GM18511 (cell line): ENCODE measurements around the gene PTGFR.

ENCODE experiments used
- ATAC-seq: cut with Tn5 transposase; IDR thresholded peaks from one replicate; pipeline ENCODE4 v1.9.1; 2021; ENCODE audit warnings: mild to moderate bottlenecking, moderate library complexity; ENCODE audit not compliant: unreplicated experiment

PTGFR gene

GRCh38 chr1:78520216-78520615 is 29.4 kb downstream of the PTGFR start:
- ATAC-seq, result no peak

DNA sequence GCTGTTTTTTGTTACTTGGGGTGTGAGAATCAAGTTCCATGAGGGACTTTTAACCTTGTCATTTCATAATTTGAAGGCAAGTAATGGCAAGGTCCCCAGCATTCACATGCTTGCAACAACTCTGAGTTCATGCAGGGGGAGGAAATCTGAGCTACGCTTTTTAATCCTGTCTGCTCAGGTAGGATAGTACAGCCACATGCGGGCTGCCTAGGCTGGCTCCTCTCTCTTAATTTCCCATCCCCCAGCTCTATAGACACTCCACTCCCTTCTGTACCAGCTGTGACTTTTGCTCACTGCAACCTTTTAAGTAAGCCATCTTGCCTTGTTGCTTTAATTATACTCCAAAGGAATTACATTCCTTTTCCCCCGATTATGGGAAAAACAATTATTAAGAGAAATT is 30.1 kb downstream of the PTGFR start:
- no peak for ATAC-seq

- ATAC-seq, result no peak
Observed at GRCh38 chr1:78522136-78522535, 31.4 kb downstream of the PTGFR start.

GRCh38 chr1:78526496-78526895 is 35.7 kb downstream of the PTGFR start:
- no peak for ATAC-seq

DNA sequence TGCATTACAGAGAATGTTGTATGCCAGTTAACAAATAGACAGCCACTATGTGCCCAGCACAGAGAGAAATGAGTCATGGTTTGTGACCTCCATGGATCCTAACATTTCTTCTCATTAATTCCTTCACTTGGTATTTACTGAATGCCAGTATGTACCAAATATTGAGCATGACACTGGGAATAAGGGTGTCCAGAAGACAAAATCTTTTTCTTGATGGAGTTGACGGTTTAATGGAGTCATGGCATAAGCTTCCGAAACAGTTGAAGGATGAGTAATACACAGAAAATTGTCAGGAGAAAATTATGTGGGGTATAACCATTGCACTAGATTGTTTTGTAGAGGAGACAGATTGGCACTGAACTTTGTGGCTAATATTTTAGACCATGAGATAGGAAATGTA is 36.9 kb downstream of the PTGFR start:
- ATAC-seq, result no peak

- ATAC-seq, result no peak
Observed at GRCh38 chr1:78533527-78533926, 42.8 kb downstream of the PTGFR start.

- ATAC-seq, result no peak
Observed at GRCh38 chr1:78535286-78535685, 44.5 kb downstream of the PTGFR start.

DNA sequence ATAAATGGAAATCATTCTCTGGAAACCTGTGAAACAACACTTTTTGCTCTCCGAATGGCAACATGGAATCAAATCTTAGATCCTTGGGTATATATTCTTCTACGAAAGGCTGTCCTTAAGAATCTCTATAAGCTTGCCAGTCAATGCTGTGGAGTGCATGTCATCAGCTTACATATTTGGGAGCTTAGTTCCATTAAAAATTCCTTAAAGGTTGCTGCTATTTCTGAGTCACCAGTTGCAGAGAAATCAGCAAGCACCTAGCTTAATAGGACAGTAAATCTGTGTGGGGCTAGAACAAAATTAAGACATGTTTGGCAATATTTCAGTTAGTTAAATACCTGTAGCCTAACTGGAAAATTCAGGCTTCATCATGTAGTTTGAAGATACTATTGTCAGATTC is 45.7 kb downstream of the PTGFR start:
- ATAC-seq, result no peak

DNA sequence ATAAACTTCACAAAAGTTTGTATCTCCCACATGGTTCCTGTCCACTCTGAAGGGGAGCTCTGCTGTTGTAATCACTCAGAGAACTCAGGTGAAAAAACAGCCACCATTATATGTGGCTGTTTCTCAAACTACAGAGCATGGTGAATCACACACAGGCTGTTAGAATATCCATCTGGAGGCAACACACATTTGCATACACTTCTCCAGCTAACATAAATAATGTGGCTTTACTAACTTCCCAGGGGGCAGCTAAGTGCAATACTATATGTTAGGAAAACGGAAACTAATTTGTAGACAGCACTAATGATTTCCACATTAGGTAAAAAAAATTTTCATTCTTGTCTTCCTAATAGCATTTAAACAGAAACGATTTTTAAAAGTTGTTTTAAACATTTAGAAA is 49.3 kb downstream of the PTGFR start:
- no peak for ATAC-seq

GRCh38 chr1:78541479-78541878 is 50.7 kb downstream of the PTGFR start:
- no peak for ATAC-seq

DNA sequence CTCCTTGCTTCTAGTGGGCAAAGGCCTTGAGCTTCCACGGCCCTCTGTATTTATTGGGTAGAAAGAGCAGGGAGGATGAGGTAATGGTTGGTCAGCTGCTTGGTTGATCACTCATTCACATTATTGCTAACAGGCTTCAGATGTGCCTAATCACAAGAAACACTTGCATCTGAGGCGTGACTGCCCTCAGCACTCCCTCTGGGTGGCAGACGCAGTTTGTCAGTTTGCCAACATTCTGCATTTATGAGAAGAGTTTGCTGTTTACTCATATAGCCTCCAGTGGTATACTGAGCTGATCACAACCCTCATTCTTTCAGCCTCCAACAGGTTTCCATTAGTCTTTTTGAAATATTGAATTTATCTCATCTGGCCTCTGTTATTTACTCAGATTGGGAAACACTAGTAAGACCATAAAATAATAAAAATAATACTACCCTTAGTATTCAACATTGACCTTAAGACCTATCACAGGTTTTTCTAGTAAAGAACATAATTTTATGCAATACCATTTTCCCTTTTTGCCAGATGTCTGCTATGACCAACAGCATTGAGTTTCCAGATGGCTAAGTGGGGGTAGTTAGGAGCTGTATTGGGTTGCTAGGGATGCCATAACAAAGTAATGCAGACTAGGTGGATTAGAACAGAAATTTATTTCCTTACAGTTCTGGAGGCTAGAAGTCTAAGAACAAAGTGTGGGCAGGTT is 53.3 kb downstream of the PTGFR start:
- no peak for ATAC-seq

- ATAC-seq, result no peak
Observed at GRCh38 chr1:78547081-78547480, 56.3 kb downstream of the PTGFR start.

DNA sequence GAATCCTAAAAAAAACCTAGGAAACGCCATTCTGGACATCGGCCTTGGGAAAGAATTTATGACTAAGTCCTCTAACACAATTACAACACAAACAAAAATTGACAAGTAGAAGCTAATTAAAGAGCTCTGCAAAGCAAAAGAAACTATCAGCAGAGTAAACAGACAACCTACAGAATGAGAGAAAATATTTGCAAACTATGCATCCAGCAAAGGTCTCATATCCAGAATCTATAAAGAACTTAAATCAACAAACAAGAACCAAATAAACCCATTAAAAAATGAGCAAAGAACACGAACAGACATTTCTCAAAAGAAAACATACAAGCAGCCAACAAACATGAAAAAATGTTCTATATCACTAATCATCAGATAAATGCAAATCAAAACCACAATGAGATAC is 58.6 kb downstream of the PTGFR start:
- no peak for ATAC-seq

- ATAC-seq, result no peak
Observed at GRCh38 chr1:78549891-78550290, 59.1 kb downstream of the PTGFR start.

GRCh38 chr1:78553859-78554258 is 63.1 kb downstream of the PTGFR start:
- no peak for ATAC-seq

GRCh38 chr1:78554840-78555239 is 64.1 kb downstream of the PTGFR start:
- no peak for ATAC-seq

DNA sequence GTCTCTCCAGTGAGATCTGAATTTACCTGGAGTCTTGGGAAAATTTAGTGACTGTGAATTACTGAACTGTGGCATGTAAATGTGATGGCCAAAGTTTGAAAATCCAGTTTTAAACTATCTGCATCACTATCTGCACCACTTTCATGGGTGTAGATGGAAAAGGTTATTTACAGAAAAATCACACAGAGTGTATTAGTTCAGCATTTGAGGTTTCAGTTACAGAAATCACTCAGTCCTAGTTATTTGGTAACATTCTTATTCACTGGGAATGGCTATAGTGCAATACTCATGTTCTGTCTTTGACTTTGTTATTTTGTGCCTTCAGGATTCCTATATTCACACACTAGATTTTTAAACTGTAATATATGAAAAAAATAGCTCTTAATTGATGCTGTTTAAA is 68.9 kb downstream of the PTGFR start:
- no peak for ATAC-seq

DNA sequence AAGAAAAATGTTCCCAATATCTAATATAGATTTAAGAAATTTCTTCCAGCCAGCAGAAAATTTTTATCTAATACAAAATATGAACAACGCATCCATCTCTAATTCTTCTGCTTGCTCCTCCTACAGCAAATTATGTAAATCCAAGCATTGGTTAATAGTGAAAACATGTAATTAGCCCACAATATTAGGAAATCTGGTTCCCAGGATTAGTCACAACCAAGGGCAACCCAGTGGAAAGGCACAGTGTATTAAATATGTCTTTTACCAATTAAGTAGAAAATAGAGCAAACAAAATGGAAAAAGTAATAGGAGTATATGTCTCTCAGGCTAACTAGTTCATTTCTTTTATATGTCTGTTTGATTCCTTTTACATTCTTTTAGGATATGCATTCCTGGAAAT is 70.0 kb downstream of the PTGFR start:
- ATAC-seq, result no peak

- no peak for ATAC-seq
Observed at GRCh38 chr1:78561856-78562255, 71.1 kb downstream of the PTGFR start.

GRCh38 chr1:78565393-78565792 is 74.6 kb downstream of the PTGFR start:
- no peak for ATAC-seq

- ATAC-seq, result no peak
Observed at GRCh38 chr1:78570539-78570938, 79.8 kb downstream of the PTGFR start.

- ATAC-seq, result no peak
Observed at GRCh38 chr1:78577257-78578100, 86.7 kb downstream of the PTGFR start.
